SKM-1 treated with dmso at 0.1 percent for 144 hours (cell line): Measurements from ENCODE around the gene MEN1.
"Not testable (repeated sequence)": the region's sequence is repeated elsewhere in the genome, so short reads cannot be mapped to it uniquely, and the experiment has no call there.

Experiments used
- DNase-seq: peaks from one replicate; lab custom pipeline; 2025; ENCODE audit not compliant: unreplicated experiment; lab: John Stamatoyannopoulos, UW

The MEN1 gene

DNA sequence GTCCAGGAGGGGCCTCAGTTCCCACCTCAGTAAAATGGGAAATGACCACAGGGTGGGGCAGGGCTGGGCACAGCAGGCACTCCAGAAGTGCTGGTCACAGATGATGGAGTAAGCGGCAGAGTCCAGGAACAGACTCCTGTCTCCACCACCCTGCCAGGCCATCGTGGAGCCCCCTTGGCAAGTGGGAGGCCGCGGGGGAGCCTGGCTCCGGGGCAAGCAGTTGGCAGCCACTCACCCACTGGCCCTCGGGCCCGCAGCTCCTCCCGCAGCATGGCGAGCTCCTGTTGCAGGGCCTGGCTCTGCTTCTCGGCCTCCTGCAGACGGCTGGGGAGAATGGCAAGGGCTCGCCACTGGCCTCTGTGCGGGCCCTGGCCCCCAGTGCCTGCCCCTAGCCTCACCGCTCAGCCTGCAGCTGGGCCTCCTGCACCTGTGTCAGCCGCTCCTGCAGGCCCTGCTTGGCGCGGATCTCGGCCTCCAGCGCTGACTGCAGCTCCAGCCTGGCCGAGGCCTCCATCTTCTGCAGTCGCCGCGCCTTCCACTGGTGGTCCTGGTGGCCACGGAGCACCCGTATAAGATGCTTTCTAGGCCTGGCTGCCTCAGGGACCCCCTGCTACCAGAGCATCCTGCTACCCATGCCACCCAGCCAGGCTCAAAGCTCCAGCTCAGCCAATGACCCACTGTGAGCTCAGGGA, 23.8 kb upstream of the MEN1 start:
- DNase-seq = no peak

DNA sequence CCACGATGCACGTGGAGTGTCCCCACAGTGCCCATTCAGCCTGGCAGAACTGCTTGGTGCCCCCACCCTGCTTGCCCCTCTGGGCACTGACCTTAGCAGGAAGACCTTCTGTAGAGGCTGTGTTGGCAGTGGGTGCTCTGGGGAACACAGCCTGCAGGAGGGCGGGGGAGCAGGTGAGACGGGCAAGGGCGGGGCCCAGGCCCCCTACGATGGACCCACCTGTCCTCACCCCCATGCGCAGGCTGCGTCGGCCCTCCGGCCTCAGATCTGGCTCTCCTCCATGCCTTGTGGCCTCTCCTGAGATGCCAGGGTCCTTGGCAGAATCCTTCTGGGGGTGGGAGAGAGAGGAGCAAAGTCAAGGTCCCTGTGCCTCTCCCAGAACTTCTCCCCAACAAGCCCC, 23.2 kb upstream of the MEN1 start:
- no peak for DNase-seq

DNA sequence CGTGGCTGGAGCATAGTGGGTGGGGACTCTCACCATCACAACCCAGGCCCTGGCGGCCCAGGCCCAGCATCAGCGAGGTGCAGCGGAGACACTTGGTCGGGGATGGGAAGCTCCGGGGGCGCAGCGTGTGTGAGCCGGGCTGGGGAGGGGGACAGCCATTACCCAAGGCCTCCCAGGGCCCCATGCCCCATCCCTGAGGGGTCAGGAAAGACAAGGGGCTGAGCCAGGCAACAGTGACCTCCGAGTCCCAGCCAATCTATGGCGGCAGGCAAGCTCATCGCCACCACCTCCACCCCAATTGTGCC, 22.8 kb upstream of the MEN1 start:
- DNase-seq = no peak

DNA sequence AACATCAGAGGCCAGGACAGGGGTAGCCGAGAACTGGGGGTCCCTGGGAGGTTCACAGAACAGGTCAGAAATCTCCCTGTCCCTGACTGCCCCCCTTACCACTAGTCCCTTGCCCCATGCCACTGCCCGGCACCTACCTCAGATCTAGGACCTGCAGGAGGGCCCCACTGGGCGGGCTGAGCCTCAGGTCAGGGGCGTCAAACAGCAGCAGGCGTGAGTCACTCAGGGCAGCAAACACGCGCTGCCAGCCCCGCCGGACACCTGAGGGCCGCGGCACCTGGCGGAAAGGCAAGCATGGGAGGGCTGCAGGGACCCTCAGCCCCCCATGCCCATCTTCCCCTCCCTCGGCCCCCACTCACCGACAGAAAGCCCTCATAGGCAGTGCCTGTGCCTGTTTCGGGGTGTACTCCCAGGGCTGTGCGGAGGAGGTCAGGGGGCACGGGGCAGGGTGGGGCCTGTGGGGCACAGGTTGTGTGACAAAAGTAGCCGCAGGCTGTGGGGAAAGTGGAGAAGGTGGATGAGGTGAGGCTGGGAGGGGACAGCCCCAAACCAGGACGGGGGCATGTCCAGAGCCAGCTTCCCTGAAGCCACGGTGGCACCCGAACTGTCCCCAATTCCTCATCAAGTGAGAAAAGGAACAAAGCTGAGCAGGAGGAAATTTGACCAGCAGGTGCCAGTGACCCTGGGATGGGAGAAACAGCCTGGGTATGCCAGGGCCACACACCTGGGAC, 22.3 kb upstream of the MEN1 start:
- DNase-seq = no peak

DNA sequence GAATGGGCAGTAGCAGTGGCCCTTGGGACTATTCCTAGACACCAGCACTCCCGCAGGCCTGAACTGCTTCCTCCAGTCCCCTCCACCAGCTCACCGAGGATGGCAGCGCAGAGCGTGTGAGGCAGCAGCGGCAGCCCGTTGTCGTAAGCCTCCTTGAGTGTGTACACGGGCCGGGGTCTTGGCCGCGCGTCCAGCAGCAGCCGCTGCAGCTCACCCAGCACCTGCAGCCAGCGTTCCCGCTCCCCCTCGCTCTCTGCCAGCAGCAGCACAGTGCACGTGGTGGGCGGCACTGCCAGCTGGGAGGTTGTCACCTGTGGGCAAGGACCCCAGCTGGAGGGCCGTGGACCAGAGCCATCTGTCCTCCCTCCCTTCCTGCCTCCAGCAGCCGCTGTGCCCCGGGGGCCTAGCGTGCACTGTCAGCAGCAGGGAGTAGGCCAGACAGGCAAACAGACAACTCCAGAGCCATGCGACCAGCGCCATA, 21.1 kb upstream of the MEN1 start:
- no peak for DNase-seq

DNA sequence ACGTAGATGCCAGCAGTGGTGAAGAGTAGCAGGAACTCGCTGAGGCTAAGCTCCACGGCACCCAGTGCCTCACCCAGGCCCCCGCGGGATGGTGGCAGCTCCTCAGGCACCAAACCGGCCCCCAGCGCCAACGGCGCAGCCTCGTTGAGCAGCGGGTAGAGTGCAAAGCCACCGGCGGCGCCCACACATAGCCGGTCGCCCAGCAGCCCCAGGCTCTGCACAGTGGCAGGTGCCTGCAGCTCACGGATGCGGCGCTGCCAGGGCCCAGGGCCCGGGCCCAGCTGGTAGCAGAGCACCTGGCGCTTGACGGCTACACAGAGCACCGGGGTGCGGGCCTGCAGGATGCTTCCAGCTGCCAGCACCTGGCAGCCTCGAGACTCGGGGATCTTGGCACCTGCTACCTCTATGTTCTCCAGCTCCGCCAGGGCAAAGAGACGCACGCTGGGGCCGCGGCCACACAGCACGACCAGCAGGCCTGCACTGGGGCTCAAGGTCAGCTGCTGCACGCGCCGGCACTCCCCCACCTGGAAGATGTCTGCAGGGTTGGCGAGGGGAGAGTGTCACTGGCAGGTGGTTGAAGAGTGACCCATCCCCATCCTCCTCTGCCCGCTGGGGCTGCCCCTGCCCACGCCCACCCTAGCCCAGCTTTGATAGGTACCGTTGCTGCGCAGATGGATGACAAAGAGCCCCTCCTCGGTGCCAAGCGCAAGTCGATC, 19.3 kb upstream of the MEN1 start:
- no peak for DNase-seq

DNA sequence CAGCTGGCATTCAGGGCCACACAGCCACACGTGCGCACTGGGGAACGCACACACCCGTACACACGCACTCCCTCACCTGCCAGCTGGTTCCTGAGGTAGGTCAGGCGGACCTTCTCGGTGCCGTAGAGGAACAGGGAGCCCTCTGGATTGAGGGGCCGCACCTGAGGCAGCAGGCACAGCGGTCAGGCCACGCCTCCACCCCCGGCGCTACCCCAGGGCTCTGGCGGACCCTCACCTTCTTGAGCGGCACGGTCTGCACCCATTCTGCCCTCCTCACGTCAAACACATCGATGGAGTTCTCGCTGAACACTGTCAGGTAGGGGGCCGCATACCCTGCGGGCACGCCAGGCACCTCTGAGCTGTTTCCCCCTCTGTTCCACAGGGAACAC, 17.1 kb upstream of the MEN1 start:
- no peak for DNase-seq

DNA sequence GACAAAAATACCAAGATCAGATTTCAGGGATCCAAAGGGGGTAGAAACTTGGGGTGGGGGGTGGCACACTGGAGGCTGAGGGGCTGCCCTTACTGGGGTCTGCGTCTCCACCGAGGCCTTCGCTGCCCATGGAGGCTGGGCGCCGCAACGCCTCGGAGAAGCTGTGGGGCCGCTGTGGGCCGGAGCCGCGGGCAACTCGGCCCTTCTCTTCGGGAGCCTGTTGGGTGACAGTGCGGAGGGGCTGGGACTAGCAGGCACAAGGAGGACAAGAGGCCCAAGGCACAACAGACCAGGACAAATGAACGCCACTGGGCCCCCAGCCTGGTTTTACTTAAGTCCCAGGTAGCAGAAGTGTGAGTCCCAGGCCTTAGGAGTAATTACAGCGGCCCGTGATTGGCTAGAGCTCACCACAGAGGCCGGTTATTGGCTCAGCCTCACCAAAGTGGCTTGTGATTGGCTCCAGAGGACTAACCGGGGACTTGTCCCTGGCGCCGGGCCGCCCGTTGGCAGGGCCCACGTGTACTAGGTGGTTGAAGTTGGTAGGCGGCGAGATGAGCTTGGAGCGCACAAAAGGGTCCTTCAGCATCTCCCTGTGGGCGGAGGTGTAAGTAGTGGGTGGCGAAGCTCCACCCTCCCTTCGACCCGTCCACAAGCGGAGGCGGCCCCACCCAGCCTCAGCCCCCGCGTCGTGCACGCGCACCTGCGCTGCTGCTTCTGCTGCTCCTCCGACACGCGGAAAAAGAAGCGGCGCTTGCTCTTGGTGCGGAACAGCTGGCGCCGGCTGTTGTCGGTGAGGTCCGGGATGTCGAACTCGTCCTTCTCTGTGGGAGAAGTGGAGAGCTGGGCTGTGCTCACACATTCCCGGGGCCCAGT, 16.5 kb upstream of the MEN1 start:
- no peak for DNase-seq

DNA sequence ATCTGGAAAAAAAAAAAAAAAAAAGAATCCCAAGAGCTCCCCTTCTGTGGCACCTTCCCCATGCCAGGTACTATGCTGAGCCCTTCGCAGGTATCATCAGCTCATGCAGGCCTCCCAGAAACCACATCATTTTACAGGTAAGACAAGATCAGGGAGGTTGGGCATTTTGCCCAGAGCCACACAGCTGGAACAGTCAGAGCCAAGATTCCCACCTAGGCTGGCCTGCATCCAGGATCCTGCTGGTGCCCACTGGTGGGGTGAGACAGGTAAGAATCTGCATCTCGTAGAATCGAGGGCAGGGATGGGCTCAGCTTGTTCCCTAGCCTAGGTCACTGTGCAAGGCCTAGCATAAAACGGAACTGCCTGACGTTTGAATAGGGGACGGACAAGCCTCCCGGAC, 15.7 kb upstream of the MEN1 start:
- DNase-seq = no peak

DNA sequence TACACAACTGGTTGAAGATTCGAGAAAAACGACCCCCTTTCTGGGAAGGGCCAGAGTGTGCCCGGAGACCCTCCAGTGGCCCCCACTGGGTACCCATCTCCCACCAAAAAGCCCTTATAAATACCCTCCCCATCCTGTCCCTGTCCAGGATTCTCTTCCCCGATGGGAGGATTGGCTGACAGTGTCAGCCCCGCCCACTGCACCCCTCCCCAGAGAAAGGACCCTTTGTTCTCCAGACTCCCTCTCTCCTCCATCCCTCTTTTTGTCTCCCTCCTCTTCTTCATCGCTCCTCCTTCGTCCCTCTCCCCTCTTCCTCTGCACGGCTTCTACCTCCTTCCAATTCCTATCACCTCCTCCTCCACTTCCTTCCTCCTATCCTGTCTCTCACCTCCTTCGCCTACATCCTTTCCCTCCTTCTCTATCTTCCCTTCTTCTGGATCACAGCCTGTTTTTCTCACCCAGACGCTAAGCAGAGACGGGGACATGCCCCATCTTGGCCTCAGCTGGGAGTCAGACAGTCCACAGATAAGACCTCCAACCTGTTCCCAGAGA, 13.3 kb upstream of the MEN1 start:
- no peak for DNase-seq

DNA sequence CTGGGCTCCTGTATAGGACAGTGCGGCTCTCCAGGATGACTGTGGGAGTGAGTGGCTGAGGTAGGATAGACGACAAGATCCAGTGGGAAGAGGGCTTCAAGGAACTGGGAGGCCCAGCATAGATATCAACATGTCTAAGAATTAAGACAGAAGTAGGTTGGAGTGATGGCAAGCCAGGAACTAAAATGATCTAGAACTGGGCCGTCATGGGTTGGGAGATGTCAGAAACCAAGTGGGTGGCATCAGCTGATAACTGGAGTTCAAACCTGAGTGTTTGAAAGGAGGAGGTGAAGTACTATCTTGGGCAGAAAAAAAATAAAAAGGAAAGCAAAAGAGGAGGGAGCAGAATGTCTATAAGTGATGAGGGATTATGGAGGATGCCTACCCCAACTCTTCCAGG, 7.1 kb upstream of the MEN1 start:
- no peak for DNase-seq

DNA sequence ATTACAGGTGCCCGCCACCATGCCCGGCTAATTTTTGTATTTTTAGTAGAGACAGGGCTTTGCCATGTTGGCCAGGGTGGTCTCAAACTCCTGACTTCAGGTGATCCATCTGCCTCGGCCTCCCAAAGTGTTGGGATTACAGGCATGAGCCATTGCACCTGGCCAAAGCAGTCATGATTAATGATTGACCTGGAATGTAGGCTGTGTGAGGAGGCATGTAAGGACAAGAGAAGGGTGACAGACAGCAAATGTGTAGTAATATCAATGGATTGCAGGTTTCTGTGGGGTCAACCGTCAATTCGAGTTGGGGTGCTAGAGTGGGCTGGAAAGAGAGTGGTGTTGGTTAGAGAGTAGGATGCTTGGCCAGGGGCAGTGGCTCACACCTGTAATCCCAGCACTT, 5.1 kb upstream of the MEN1 start:
- DNase-seq = not testable (repeated sequence)

DNA sequence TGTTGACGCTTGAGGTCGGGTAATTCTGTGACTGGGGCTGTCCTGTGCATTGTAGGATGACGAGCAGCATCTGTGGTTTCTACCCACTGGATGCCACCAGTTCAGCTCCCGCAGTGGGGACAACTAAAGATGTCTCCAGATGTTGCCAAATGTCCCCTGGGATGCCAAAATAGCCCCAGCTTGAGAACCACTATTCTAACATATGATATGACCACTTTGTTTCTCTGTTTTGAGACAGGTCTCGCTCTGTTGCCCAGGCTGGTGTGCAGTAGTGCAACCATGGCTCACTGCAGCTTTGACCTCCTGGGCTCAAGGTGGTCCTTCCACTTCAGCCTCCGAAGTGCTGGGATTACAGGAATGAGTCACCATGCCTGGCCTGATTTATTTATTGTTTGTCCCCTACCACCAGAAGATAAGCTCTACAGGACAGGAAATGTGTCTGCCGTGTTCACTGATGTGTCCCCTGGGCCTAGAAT, 4.4 kb upstream of the MEN1 start:
- DNase-seq = no peak

DNA sequence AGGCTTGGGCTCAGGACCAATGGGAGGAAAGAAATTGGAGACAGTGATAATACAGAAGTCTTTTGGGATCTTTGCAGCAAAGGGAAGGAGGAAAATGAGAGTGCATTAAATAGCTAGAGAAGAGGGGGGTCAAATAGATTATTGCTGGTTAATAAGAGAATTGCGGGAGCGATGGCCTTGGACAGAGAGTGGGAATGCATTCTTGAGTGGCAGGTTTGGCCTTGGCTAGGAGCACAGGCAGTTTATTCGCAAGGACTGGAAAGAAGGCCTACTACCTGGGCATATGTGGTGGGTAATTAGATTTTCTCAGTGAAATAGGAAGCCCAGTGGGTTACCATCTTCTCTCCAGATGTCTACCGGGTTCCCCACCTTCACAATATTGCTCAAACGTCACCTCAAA, 3.5 kb upstream of the MEN1 start:
- DNase-seq = no peak

DNA sequence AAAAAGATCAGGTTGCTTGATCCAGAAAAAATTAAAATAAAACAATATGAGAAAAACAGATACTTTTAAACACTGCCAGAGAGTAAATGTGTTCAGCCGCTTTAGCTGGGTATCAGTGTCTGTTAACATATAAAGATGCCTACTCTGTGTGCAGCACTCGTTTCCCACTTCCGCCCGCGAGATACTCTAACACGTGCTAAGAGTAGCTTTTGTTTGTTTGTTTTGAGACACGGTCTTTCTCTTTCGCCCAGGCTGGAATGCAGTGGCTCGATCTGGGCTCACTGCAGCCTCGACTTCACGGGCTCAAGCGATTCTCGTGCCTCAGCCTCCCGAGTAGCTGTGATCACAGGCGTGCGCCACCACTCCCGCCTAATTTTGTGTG, 531 bp upstream of the MEN1 start:
- DNase-seq = no peak

DNA sequence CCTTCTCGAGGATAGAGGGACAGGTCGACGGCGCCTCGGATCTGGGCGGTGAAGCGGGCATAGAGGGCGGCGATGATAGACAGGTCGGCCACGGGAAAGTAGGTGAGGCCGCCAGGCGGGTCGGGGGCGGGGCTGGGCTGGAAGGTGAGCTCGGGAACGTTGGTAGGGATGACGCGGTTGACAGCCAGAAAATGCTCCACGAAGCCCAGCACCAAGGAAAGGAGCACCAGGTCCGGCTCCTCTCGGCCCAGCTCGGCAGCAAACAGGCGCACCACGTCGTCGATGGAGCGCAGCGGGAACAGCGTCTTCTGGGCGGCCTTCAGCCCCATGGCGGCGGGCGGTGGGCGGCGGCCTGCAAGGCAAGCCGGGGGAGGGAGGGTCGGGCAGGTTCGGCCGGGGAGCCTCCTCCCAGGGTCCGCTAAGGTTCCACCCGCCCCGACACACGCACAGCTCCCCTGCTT, 540 bp downstream of the MEN1 start:
- DNase-seq = no peak

DNA sequence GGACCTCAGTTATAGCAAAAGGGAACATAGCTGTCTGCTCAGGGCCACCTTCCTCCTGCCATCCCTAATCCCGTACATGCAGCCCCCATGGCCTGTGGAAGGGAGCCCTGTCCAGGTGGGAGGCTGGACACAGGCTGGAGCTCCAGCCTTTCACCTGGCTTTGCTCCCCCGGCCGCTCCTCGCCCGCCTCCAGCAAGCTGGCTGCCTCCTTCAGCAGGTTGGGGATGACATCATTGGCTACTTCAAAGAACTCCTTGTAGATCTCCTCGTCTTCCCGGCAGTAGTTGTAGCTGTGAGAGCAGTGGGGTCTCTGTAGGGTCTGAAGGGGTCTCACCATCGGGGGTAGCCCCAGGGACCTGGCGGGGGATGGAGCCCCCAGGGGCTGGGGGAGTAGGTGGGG, 4.9 kb downstream of the MEN1 start:
- no peak for DNase-seq

DNA sequence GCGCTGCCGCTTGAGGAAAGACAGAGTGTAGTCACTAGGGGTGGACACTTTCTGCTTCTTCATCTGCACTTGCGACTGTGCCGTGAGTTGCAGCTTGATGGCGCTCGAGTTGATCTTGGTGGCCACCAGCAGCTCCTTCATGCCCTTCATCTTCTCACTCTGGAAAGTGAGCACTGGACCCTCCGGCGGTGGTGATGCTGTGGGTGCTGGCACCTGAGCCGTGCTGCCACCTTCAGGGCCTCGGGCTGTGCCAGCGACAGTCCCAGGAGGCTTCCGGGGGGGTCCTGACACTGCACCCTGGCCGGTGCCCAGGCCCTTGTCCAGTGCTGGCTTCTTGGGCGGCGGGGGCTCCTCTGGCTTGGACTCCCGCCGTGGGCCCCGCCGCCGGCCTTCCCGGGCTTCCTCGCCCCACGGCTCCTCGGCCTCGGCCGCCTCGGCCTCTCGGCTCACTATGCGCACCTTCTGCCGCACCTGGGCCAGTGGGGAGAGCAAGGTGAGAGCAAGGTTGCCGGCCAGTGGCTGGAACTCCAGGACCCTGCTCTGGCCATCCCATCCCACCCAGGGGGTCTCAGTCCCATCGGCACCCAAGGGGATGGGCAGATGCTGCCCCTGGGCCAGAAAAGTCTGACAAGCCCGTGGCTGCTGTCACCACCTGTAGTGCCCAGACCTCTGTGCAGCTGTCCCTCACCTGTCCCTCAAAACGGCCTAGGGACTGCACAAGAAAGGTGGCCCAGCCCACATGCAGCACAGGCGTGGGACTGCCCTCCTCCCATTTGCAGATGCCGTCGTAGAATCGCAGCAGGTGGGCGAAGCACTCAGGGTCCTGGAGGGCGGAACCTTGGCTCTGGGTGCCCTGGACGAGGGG, 5.8 kb downstream of the MEN1 start:
- DNase-seq = no peak

DNA sequence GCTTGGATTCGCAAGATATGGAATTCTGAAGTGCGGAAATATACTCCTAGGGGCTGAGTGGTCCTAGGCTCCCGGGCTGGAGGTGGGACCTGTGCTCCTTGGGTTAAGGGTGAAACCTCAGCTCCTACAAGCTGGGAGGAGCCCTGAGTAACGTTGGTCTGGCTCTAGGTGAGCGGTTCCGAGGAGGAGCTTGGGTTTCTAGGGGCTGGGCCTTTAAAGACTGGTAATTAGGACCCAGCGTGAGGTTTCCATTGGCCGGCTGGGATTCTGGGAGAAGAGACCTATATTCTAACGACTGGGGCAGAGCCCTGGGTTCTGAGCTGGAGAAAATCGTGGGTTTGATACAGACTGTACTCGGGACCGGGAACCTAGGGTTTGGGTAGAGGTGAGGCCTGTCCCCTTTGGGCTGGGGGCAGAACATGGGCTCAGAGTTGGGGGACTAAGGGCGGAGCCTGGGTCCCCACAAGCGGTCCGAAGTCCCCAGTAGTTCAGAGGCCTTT, 6.5 kb downstream of the MEN1 start:
- DNase-seq = no peak
